ENCODE results near the gene NTSR2.

Gene NTSR2

DNA sequence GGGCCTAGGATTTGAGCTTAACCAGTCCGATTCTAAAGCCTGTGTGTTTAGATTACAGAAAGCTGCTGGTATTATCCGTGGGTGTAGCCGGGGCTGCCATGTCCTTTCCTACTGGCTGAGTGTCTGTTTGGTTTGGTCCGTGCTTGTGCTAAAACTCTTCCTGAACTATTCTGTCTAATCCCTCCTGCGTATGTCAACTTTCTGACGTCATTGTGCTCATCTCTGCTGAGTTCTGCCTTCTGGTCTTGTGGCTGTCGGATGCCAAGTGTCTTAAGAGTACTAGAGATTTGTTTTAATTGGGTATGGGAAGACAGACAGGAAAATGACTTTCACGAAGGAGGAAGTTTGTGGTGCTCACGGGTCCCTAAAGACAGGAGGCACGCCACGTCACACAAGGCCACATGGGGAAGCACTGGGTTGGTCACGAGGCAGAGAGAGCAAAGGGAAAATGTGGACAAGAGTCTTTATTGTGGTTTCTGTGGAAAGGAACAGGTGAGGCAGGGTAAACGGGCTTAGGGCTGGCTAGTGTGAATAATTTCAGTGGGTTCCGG, 31.8 kb upstream of the NTSR2 start:
- Histone ChIP-seq H3K27me3 (ENCODE audit: control insufficient read depth, insufficient read depth, low read length) (no peaks in the 10 kb centered on the region), H3K27ac (no peak overlapping the region), H3K4me3 (ENCODE audit: low read depth, low read length) (no peak overlapping the region), H3K79me2 (no peaks in the 10 kb centered on the region), H3K36me3 (ENCODE audit: control insufficient read depth, insufficient read depth, low read length) (no peaks in the 10 kb centered on the region), H3K9me3 (ENCODE audit: control insufficient read depth, low read length) (no peaks in the 10 kb centered on the region), H3K4me1 (no peaks in the 10 kb centered on the region), H3K4me2 (ENCODE audit: low read length) (no peak overlapping the region), H2AFZ (no peak overlapping the region), H3K9ac (no peak overlapping the region)
- TF ChIP-seq, protein P1, sequence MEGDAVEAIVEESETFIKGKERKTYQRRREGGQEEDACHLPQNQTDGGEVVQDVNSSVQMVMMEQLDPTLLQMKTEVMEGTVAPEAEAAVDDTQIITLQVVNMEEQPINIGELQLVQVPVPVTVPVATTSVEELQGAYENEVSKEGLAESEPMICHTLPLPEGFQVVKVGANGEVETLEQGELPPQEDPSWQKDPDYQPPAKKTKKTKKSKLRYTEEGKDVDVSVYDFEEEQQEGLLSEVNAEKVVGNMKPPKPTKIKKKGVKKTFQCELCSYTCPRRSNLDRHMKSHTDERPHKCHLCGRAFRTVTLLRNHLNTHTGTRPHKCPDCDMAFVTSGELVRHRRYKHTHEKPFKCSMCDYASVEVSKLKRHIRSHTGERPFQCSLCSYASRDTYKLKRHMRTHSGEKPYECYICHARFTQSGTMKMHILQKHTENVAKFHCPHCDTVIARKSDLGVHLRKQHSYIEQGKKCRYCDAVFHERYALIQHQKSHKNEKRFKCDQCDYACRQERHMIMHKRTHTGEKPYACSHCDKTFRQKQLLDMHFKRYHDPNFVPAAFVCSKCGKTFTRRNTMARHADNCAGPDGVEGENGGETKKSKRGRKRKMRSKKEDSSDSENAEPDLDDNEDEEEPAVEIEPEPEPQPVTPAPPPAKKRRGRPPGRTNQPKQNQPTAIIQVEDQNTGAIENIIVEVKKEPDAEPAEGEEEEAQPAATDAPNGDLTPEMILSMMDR (IDR thresholded peaks at IDR 0.05) = no peak

DNA sequence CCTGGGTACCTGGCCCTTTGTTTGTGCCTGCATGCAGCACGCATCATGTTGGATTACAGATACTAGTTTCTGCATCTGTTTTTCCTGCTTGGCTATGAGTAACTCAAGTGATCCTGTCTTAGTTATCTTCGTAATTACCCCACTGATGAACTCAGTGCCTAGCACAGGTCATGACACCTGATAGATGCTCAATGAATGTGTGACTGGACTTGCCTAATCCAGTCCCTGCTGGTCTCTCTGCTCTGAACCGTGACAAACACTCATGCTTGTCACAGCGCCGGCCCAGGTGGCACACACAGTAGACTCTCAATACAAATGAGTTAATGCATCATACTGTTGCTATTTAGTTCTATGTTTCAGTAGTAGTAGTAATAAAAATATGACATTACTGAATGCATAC, 31.2 kb upstream of the NTSR2 start:
- Histone ChIP-seq H3K9ac (no peak overlapping the region), H3K27ac (no peak overlapping the region), H3K27me3 (ENCODE audit: control insufficient read depth, insufficient read depth, low read length) (no peaks in the 10 kb centered on the region), H3K4me1 (no peaks in the 10 kb centered on the region), H3K4me2 (ENCODE audit: low read length) (no peak overlapping the region), H2AFZ (no peak overlapping the region), H3K36me3 (ENCODE audit: control insufficient read depth, insufficient read depth, low read length) (no peaks in the 10 kb centered on the region), H3K79me2 (no peaks in the 10 kb centered on the region), H3K9me3 (ENCODE audit: control insufficient read depth, low read length) (no peaks in the 10 kb centered on the region), H3K4me3 (ENCODE audit: low read depth, low read length) (no peak overlapping the region)
- TF ChIP-seq, protein P1 (IDR thresholded peaks at IDR 0.05) = no peak

DNA sequence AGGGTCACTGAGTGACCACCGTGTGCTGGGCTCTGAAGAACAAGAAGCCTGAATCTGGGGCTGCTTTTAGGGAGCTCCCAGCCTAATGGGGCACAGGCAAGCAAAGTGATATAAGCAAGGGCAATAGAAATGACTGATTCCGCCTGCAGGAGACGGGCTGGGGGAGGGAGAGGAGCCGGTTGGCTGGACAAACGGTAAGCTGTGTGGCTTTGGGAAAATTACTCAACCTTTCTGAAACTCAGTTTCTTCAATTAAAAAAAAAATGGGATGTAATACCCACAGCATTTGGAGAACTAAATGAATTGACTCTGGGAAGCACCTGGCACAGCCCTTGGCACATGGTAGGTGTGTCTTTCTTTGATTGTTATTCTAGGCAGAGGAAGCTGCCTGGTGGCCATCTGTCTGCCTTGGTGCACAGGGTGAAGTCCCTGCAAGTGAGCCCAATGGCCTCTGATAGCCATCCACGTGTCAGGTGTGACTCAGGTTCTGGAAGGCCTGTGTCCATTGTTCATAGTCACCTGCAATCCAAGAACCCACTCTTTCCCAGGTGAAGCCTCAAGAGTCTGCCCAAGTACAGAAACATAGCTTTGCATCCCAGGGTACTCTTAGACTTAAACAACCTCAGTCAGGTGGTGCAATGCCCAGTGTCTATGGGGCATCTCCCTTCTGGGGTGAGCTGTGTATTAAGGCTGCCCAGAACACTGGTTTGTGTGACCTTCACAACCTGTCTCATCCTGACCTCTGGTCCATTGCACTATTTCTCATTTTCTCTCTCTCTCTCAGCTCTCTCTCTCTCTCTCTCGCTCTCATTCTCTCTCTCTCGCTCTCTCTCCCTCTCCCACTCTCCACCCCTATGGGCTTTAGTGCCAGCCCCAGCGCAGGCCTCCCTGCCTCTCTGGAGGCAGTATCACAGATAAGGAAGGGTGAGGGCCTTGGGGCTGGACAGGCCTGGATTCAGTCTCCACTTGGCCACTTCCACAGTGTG, 30.0 kb upstream of the NTSR2 start:
- H2AFZ ChIP-seq = no peak overlapping the region
- H3K4me3 ChIP-seq (ENCODE audit: low read depth, low read length) = no peak overlapping the region
- no peak overlapping the region for H3K27ac ChIP-seq
- no peaks in the 10 kb centered on the region for H3K79me2 ChIP-seq
- H3K27me3 ChIP-seq (ENCODE audit: control insufficient read depth, insufficient read depth, low read length) = no peaks in the 10 kb centered on the region
- no peak overlapping the region for H3K4me2 ChIP-seq (ENCODE audit: low read length)
- no peaks in the 10 kb centered on the region for H3K9me3 ChIP-seq (ENCODE audit: control insufficient read depth, low read length)
- H3K9ac ChIP-seq = no peak overlapping the region
- TF ChIP-seq, protein P1 (IDR thresholded peaks at IDR 0.05) = no peak
- no peaks in the 10 kb centered on the region for H3K36me3 ChIP-seq (ENCODE audit: control insufficient read depth, insufficient read depth, low read length)
- no peaks in the 10 kb centered on the region for H3K4me1 ChIP-seq

DNA sequence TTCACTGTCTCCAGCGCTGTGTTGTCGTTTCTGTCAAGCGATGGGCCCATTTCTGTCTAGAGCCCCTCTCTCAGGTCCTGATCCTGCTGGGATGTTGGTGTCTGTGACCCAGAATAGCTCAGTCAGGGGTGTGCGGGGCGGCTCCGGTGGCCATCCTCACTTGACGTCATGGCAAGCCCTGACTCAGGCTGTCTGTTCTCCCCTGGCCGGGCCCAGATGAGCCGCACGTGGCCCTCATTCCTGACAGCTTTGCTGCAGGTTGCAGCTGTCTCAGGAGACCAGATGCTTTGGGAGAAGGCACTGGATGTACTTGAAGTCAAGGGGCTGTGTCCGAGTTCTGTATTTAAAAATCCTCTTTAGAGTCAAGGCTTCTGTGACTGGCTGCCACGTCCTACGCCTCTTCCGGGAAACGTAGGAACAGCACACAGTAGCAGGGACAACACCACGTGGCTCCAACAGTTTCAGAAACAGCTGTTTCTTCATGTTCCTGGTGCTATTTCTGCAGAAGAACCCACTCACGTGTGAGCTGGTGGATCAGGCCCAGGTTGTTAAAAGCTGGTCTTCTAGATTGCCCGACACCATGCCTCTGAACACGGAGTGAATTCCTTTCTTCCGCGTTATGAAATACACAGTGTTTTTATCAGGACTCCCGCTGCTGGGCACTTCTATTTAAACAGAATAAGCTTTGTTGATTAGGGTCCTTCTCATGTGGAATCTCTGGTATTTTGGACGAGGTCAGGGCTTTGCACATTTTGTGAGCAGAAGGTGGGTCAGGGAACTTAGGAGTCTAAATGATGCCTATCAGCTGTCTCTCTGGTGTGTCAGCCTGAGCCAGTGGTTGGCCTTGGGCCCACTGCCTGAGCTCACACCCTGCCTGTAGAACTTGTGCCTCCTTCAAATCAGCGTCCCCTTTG, 28.3 kb upstream of the NTSR2 start:
- H3K79me2 ChIP-seq = no peaks in the 10 kb centered on the region
- no peak overlapping the region for H3K9ac ChIP-seq
- H3K4me2 ChIP-seq (ENCODE audit: low read length) = no peak overlapping the region
- no peak overlapping the region for H3K27ac ChIP-seq
- TF ChIP-seq, protein P1 (IDR thresholded peaks at IDR 0.05) = no peak
- no peaks in the 10 kb centered on the region for H3K9me3 ChIP-seq (ENCODE audit: control insufficient read depth, low read length)
- no peaks in the 10 kb centered on the region for H3K27me3 ChIP-seq (ENCODE audit: control insufficient read depth, insufficient read depth, low read length)
- no peaks in the 10 kb centered on the region for H3K4me1 ChIP-seq
- H3K4me3 ChIP-seq (ENCODE audit: low read depth, low read length) = no peak overlapping the region
- no peak overlapping the region for H2AFZ ChIP-seq
- H3K36me3 ChIP-seq (ENCODE audit: control insufficient read depth, insufficient read depth, low read length) = no peaks in the 10 kb centered on the region
